Tibial artery (tissue), 4 donors: ENCODE results near the gene TNS3.

Experiments
- DNase-seq, 2 donors: peaks; one replicate each; pipeline ENCODE4 v3.0.0-alpha.2; 2019
- H3K27ac ChIP-seq, 2 donors: fragments of 200-600 bp; sonication (generic) in 1 of 2; 1 replicate in 1 of 2; 2 replicates in 1 of 2; pipeline ENCODE4 v1.5.1; 2018 to 2019; ENCODE audit warnings: mild to moderate bottlenecking in 1 of 2
- H3K27me3 ChIP-seq, 2 donors: fragments of 200-600 bp; sonication (generic) in 1 of 2; one replicate each; pipeline versions ENCODE4 v1.5.1 to v1.6.0; 2016 to 2019
- H3K36me3 ChIP-seq, 3 donors: fragments of 200-600 bp; sonication (generic) in 2 of 3; one replicate each; pipeline ENCODE4 v1.5.1; 2016 to 2019; ENCODE audit warnings: mild to moderate bottlenecking in 2 of 3
- H3K4me1 ChIP-seq, 4 donors: fragments of 200-600 bp; sonication (generic) in 2 of 4; 1 replicate in 3 of 4; 2 replicates in 1 of 4; pipeline ENCODE4 v1.5.1; 2016 to 2019
- H3K4me3 ChIP-seq, 2 donors: fragments of 200-600 bp; sonication (generic) in 1 of 2; 1 replicate in 1 of 2; 2 replicates in 1 of 2; pipeline ENCODE4 v1.5.1; 2018 to 2019; ENCODE audit warnings: mild to moderate bottlenecking in 2 of 2
- H3K9me3 ChIP-seq, 3 donors: fragments of 200-600 bp; sonication (generic) in 1 of 3; one replicate each; pipeline ENCODE4 v1.5.1; 2016 to 2019
- intact Hi-C: fragments of 100-400 bp; cut with DNase I; formaldehyde crosslinking; loops from one replicate; pipeline ENCODE4 v1.15.0; 2023; ENCODE audit warnings: low total_unique reads
- TF ChIP-seq, protein P1 (sequence below), 2 experiments: fragments of 200-600 bp in 1 of 2; fragments of 450-650 bp in 1 of 2; IDR thresholded peaks; one replicate each; pipeline ENCODE4 v1.5.1; 2017 to 2019; ENCODE audit warnings: antibody characterized with exemption in 2 of 2, mild to moderate bottlenecking in 1 of 2, moderate library complexity in 1 of 2

Gene TNS3

DNA sequence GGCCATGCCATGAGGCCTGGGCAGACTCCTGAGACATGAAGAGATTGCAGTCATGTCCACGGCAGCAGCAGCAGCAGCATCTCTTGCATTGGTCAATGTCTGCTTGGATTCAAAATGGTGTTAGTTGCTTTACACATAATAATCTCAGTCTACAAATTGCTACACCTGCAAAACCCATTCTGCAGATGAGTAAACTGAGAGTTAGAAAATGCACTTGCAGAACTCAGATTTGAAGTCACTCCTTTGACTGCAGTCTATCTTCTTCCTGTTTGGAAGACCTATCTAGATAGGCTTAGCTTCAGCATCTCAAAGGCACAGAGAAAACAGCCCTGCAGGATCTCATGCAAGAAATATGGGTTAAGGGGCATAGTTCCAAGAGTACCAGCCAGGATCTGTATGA, 350.3 kb downstream of the TNS3 start:
- no peak overlapping the region for H3K27ac ChIP-seq
- H3K9me3 ChIP-seq: no peaks in the 10 kb centered on the region
- H3K36me3 ChIP-seq: no peaks in the 10 kb centered on the region
- intact Hi-C loops: no loop called here
- no peak for DNase-seq
- no peaks in the 10 kb centered on the region for H3K4me1 ChIP-seq
- TF ChIP-seq, protein P1, sequence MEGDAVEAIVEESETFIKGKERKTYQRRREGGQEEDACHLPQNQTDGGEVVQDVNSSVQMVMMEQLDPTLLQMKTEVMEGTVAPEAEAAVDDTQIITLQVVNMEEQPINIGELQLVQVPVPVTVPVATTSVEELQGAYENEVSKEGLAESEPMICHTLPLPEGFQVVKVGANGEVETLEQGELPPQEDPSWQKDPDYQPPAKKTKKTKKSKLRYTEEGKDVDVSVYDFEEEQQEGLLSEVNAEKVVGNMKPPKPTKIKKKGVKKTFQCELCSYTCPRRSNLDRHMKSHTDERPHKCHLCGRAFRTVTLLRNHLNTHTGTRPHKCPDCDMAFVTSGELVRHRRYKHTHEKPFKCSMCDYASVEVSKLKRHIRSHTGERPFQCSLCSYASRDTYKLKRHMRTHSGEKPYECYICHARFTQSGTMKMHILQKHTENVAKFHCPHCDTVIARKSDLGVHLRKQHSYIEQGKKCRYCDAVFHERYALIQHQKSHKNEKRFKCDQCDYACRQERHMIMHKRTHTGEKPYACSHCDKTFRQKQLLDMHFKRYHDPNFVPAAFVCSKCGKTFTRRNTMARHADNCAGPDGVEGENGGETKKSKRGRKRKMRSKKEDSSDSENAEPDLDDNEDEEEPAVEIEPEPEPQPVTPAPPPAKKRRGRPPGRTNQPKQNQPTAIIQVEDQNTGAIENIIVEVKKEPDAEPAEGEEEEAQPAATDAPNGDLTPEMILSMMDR (IDR thresholded peaks at IDR 0.05): no peak
- no peak overlapping the region for H3K4me3 ChIP-seq
- H3K27me3 ChIP-seq: no peaks in the 10 kb centered on the region

DNA sequence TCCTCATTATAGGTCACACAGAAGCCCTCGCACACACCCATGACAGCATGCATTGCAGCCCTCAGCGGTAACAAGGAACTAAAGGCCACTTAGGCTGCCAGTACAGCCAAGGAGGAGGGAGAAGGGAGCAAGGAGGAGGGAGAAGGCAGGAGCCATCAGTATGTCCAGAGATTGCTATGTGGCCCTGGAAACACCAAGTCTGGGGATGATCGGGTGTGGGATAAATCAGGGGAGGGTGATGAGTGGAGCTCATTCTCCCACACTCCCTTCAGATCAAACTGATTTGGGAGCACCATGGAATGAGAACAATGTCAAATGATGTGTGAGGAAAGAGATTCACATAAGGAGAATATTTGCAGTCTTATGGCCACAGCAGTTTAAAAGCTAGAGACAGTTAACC, 350.9 kb downstream of the TNS3 start:
- H3K27me3 ChIP-seq: no peaks in the 10 kb centered on the region
- DNase-seq: no peak
- H3K36me3 ChIP-seq: no peaks in the 10 kb centered on the region
- no peaks in the 10 kb centered on the region for H3K9me3 ChIP-seq
- intact Hi-C loops: no loop called here
- no peaks in the 10 kb centered on the region for H3K4me1 ChIP-seq
- TF ChIP-seq, protein P1 (IDR thresholded peaks at IDR 0.05): no peak
- H3K4me3 ChIP-seq: no peak overlapping the region
- H3K27ac ChIP-seq: no peak overlapping the region

DNA sequence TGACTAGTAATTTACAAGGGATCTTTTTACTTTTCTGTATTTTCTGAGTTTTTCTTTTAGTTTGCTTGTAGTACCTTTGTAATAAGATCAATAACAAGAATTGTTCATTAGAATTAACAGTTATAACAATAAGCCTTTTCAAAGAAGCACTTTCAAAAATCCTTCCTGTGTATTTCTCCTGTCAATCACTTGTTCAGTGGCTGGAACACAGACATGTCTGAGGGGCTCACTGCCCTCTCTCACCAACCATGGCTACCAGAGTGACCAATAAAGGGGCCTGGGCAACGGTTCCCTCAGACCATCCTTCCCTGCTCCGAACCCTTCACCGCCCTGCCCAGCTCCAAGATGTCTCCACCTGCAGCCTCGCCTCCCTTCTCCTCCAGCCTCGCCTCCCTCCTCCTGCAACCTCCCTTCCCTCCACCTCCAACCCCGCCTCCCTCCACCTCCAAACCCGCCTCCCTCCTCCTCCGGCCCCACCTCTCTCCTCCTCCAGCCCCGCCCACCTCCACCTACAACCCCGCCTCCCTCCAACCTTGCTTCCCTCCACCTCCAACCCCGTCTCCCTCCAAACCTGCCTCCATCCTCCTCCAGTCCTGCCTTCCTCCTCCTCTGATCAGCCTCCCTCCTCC, 353.4 kb downstream of the TNS3 start:
- Histone ChIP-seq H3K27ac (no peak overlapping the region), H3K4me3 (no peak overlapping the region), H3K36me3 (no peaks in the 10 kb centered on the region), H3K9me3 (no peaks in the 10 kb centered on the region), H3K4me1 (no peaks in the 10 kb centered on the region), H3K27me3 (no peaks in the 10 kb centered on the region)
- DNase-seq: no peak
- TF ChIP-seq, protein P1 (IDR thresholded peaks at IDR 0.05): no peak
- intact Hi-C loops: no loop called here

DNA sequence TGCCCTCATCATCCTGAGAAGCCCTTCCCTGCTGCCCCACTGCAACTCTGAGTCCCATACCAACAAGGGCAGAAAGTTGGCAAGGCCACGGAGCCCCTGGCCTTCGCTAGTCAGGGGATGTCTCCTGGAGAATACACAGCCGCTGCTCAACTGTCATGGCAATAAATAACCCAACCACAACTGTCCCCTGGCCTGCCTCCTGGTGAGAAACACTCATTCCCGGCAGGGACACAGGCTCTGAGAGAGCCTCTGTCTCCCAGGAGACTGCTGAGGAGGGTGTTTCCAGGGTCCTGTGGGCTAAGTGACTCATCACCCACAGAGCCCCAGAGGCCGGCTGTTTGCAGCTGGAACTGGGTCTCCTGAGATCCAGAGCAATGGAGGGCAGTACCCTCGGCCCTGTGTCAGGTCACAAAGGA, 354.1 kb downstream of the TNS3 start:
- Histone ChIP-seq H3K27ac (no peak overlapping the region), H3K27me3 (no peaks in the 10 kb centered on the region), H3K4me1 (no peaks in the 10 kb centered on the region), H3K4me3 (no peak overlapping the region), H3K9me3 (no peaks in the 10 kb centered on the region), H3K36me3 (no peaks in the 10 kb centered on the region)
- TF ChIP-seq, protein P1 (IDR thresholded peaks at IDR 0.05): no peak
- intact Hi-C loops: no loop called here
- DNase-seq: no peak

DNA sequence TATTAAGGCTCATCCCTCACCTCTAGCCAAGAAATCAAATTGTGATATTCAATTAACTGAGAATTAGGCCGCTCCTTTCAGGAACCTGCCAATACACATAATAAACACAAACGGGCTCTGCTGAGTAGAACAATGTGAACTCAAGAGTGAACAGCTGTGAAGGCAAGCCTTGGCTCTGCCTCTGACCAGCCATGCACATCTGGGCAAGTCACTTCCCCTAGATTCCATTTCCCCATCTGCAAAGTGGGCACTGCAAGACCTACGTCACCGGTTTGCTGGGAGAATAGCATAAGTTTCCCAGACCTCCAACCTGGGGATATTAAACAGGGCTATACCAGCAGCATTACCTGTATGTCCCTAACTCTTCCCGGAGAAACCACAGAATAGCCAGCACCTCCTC, 355.2 kb downstream of the TNS3 start:
- Histone ChIP-seq H3K27ac (no peak overlapping the region), H3K27me3 (no peaks in the 10 kb centered on the region), H3K9me3 (no peaks in the 10 kb centered on the region), H3K36me3 (no peaks in the 10 kb centered on the region), H3K4me3 (no peak overlapping the region), H3K4me1 (no peaks in the 10 kb centered on the region)
- intact Hi-C loops: no loop called here
- TF ChIP-seq, protein P1 (IDR thresholded peaks at IDR 0.05): no peak
- DNase-seq: no peak
